ENCODE results near the gene CISTR. TPM values are rescaled to one million over a fixed set of nuclear protein-coding genes. Genes with fewer than 3 reads are reported as not detected.

The CISTR gene
- total RNA-seq, 4 donors from 2014 or later = not detected

- TF ChIP-seq POLR2A (IDR thresholded peaks at IDR 0.05) (no peak), CTCF (IDR thresholded peaks at IDR 0.05 in 4 of 5, conservative IDR thresholded peaks at IDR 0.05 in 1 of 5) (no peak)
- H3K27ac ChIP-seq = no peak overlapping the region
- H3K4me3 ChIP-seq = no peak overlapping the region
- no peaks in the 10 kb centered on the region for H3K4me1 ChIP-seq
- intact Hi-C loops (cut with DNase I; ENCODE audit: low total_unique reads) = no loop called here
- no peaks in the 10 kb centered on the region for H3K36me3 ChIP-seq
- DNase-seq = no peak
- peaks cover 3 to 10% (median 6%) of the 10 kb centered on the region in 3 donors for H3K27me3 ChIP-seq
- no peak for ATAC-seq
- in situ Hi-C loops (cut with MboI; ENCODE audit: low sequenced_read_pairs in 4 of 4) = loop anchor here in 2 of 4 donors (25.0 kb wide), 1 partner anchor 423 kb away; no protein-coding TSS in a partner anchor
- H3K9me3 ChIP-seq = no peaks in the 10 kb centered on the region
Observed at GRCh38 chr12:53789570-53789969, 37.8 kb upstream of the CISTR start.

- peaks cover 3 to 11% (median 6%) of the 10 kb centered on the region in 3 donors for H3K27me3 ChIP-seq
- in situ Hi-C loops (cut with MboI; ENCODE audit: low sequenced_read_pairs in 4 of 4) (loop anchor here in 2 of 4 donors (25.0 kb wide), 1 partner anchor 423 kb away; no protein-coding TSS in a partner anchor), intact Hi-C loops (cut with DNase I; ENCODE audit: low total_unique reads) (no loop called here)
- H3K9me3 ChIP-seq = no peaks in the 10 kb centered on the region
- no peak for ATAC-seq
- H3K4me3 ChIP-seq = no peak overlapping the region
- TF ChIP-seq POLR2A (IDR thresholded peaks at IDR 0.05) (no peak), CTCF (IDR thresholded peaks at IDR 0.05 in 4 of 5, conservative IDR thresholded peaks at IDR 0.05 in 1 of 5) (no peak)
- no peak for DNase-seq
- H3K27ac ChIP-seq = no peak overlapping the region
- no peaks in the 10 kb centered on the region for H3K36me3 ChIP-seq
- H3K4me1 ChIP-seq = no peaks in the 10 kb centered on the region
Observed at GRCh38 chr12:53788892-53789291, 37.1 kb upstream of the CISTR start.

GRCh38 chr12:53786411-53786810, 34.6 kb upstream of the CISTR start:
- no peaks in the 10 kb centered on the region for H3K36me3 ChIP-seq
- TF ChIP-seq POLR2A (IDR thresholded peaks at IDR 0.05) = no peak
- TF ChIP-seq CTCF (IDR thresholded peaks at IDR 0.05 in 4 of 5, conservative IDR thresholded peaks at IDR 0.05 in 1 of 5) = no peak
- ATAC-seq (no peak), DNase-seq (no peak)
- in situ Hi-C loops (cut with MboI; ENCODE audit: low sequenced_read_pairs in 4 of 4) (loop anchor here in 2 of 4 donors (25.0 kb wide), 1 partner anchor 426 kb away; no protein-coding TSS in a partner anchor), intact Hi-C loops (cut with DNase I; ENCODE audit: low total_unique reads) (no loop called here)
- no peak overlapping the region for H3K4me3 ChIP-seq
- no peaks in the 10 kb centered on the region for H3K4me1 ChIP-seq
- peaks cover 3 to 29% (median 6%) of the 10 kb centered on the region in 3 donors for H3K27me3 ChIP-seq
- H3K9me3 ChIP-seq = no peaks in the 10 kb centered on the region
- H3K27ac ChIP-seq = no peak overlapping the region

- H3K27me3 ChIP-seq = peaks cover 3 to 29% (median 6%) of the 10 kb centered on the region in 3 donors
Observed at GRCh38 chr12:53785161-53785560, 33.4 kb upstream of the CISTR start.

More at GRCh38 chr12:53785161-53785560, 33.4 kb upstream of the CISTR start:
- Histone ChIP-seq H3K4me3 (no peak overlapping the region), H3K36me3 (no peaks in the 10 kb centered on the region), H3K4me1 (no peaks in the 10 kb centered on the region), H3K9me3 (no peaks in the 10 kb centered on the region), H3K27ac (no peak overlapping the region)
- intact Hi-C loops (cut with DNase I; ENCODE audit: low total_unique reads) (no loop called here), in situ Hi-C loops (cut with MboI; ENCODE audit: low sequenced_read_pairs in 4 of 4) (loop anchor here in 2 of 4 donors (25.0 kb wide), 1 partner anchor 427 kb away; no protein-coding TSS in a partner anchor)
- ATAC-seq (no peak), DNase-seq (no peak)
- no peak for TF ChIP-seq CTCF (IDR thresholded peaks at IDR 0.05 in 4 of 5, conservative IDR thresholded peaks at IDR 0.05 in 1 of 5)
- TF ChIP-seq POLR2A (IDR thresholded peaks at IDR 0.05) = no peak
